Astrocyte of the cerebellum (primary cell): ENCODE results near the gene GRID1.

ENCODE experiments used
- DNase-seq: peaks from one replicate; pipeline ENCODE4 v3.0.0-alpha.2; 2011; ENCODE audit warnings: low read depth
- H3K4me3 ChIP-seq: 2 replicates; pipeline ENCODE4 v1.5.1; 2011; ENCODE audit warnings: mild to moderate bottlenecking, low read depth, low read length, moderate library complexity
- in situ Hi-C: cut with HindIII; loops from 2 replicates; pipeline ENCODE4 v1.10.0; 2017; ENCODE audit warnings: low sequenced_read_pairs
- TF ChIP-seq, protein P1 (sequence below): IDR thresholded peaks from 2 replicates; pipeline ENCODE4 v1.5.1; 2012; ENCODE audit warnings: low read length, low read depth, moderate library complexity, mild to moderate bottlenecking; ENCODE audit errors: missing control alignments

Gene GRID1

DNA sequence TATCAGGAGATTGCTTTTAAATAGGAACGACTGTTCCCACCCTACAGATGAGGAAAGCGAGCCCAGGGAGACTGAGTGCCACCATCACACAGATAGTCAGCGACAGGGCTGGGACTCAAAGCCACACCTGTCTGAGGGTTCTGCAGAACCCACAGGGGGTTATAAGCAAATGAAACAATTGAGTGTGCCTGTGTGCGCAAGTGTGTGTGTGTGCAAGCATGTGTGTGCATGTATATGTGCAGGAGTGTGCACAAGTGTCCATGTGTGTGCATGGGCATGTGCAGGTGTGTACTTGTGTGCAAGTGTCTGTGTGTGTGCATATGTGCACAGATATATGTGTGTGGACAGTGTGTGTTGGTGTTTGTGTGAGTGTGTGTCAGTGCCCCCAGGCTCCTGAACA is 280.2 kb downstream of the GRID1 start:
- in situ Hi-C loops, result no loop called here

DNA sequence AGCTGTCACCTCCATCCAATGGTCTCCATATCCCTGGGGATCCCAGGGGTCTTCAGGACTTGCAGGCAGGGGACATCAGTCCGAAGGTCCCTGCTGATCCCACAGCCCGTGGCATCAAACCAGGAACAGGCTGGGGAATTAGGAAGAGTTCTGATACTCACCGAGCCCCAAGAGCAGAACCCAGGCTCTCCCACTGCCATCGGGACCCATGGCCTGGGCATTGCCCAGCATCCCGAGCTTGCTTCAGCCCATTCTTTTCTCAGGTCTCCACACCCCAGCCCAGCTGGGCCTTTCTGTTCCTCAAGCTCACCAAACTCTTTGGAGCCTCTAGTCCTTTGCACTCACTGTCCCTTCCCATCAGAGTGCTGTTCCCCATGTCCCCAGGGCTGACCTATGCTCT is 280.9 kb downstream of the GRID1 start:
- TF ChIP-seq, protein P1, sequence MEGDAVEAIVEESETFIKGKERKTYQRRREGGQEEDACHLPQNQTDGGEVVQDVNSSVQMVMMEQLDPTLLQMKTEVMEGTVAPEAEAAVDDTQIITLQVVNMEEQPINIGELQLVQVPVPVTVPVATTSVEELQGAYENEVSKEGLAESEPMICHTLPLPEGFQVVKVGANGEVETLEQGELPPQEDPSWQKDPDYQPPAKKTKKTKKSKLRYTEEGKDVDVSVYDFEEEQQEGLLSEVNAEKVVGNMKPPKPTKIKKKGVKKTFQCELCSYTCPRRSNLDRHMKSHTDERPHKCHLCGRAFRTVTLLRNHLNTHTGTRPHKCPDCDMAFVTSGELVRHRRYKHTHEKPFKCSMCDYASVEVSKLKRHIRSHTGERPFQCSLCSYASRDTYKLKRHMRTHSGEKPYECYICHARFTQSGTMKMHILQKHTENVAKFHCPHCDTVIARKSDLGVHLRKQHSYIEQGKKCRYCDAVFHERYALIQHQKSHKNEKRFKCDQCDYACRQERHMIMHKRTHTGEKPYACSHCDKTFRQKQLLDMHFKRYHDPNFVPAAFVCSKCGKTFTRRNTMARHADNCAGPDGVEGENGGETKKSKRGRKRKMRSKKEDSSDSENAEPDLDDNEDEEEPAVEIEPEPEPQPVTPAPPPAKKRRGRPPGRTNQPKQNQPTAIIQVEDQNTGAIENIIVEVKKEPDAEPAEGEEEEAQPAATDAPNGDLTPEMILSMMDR, result no peak
- in situ Hi-C loops, result no loop called here
- H3K4me3 ChIP-seq, result no peak overlapping the region
- no peak for DNase-seq

More for the DNA sequence above, 280.2 kb downstream of the GRID1 start:
- TF ChIP-seq, protein P1, result no peak
- no peak for DNase-seq
- H3K4me3 ChIP-seq, result no peak overlapping the region

DNA sequence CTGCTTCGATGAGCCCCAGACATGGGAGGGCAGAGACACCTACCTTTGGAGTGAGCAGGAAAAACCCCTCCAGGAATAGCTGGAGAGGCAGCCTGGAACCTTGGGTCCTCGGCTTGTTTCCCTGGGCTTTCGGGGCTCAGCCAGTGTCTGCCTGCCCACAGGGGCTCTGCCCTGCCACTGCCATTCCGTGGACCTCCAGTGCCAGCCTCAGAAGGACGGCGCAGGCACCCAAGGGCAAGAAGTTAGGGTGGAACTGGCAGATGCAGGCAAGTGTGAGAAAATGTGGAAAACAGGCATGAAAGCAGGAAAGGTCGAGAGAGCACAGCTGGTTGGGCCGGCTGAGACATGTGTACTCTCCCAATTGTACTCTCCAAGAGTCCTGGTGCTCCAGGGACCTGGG is 281.5 kb downstream of the GRID1 start:
- in situ Hi-C loops, result no loop called here
- TF ChIP-seq, protein P1, result no peak
- no peak overlapping the region for H3K4me3 ChIP-seq
- no peak for DNase-seq

DNA sequence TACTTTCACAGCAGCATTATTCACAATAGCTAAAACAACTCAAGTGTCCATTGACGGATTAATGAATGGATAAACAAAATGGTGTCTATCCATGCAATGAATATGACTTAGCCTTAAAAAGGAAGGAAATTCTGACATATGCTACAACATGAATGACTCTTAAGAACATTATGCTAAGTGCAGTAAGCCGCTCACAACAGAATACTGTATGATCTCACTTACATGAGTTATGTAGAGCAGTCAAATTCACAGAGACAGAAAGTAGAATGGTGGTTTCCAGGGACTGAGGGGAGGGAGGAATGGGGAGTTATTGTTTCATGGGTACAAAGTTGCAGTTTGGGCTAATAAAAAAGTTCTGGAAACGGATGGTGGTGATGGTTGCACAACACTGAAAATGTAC is 282.0 kb downstream of the GRID1 start:
- in situ Hi-C loops, result no loop called here
- H3K4me3 ChIP-seq, result no peak overlapping the region
- TF ChIP-seq, protein P1, result no peak
- no peak for DNase-seq

DNA sequence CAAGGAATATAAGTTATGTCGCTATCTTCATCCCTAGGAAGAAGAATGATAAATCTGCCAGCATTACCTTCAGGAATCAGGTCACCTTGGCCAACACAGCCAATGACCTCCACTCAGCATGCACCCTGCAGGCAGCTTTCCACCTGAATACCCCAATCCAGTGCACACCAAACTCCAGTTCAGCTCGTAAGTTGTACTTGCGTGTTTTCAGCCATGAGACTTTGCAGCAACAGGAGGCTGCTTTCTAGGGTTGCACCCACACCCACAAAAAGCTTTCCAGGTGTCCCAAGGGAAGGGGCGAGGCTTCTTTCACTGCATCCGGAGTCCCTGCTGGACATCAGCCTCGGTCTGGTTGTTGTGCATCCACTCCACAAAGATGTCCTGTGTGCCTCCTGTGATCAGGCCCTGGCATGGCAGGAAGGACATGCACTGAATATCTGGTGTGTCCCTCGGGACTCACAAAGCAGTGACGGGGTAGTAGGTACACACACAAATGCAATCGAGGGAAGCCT is 282.9 kb downstream of the GRID1 start:
- DNase-seq, result no peak
- in situ Hi-C loops, result no loop called here
- TF ChIP-seq, protein P1, result no peak
- no peak overlapping the region for H3K4me3 ChIP-seq

DNA sequence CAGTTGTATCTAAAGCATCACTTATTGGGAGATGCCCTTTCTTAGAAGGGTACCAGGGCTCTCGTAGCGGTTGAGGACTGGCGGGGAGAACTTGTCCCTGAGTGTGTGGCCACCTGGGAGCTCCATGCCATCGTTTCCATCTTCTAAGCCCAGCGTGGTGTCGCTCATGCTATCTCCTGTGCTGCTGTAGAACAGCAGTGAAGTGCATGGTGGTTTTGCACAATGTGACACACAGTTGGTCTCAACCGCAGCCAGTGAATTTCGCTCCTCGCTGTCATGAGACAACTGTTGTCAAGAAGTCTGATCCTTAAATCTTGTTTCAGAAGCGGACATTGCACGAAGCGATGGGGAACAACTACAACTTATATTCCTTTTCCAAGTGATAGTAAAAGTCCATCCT is 283.4 kb downstream of the GRID1 start:
- in situ Hi-C loops, result no loop called here
- TF ChIP-seq, protein P1, result no peak
- DNase-seq, result no peak

DNA sequence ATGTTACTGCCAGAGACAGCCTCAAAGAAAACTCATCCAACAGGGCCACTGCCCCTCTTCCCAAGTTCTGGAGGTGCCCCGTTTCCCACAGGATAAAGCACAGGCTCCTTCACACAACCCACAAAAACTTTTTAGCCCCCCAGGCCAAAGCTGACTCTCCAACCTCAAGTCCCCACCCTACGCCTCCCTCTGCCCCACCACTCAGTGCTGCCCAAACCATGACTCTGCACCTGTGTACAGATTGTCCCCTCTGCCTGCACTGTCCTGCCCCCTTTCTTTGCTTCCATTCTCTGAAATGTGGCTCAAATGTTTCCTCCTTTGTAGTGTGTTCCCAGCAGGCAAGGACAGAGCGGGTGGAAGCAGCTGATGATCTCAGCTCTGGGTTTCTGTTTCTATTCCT is 284.0 kb downstream of the GRID1 start:
- TF ChIP-seq, protein P1, result no peak
- DNase-seq, result no peak
- in situ Hi-C loops, result no loop called here
- H3K4me3 ChIP-seq, result no peak overlapping the region

More for the DNA sequence above, 283.4 kb downstream of the GRID1 start:
- no peak overlapping the region for H3K4me3 ChIP-seq
